Measurements from ENCODE around the gene TLE3. TPM values are rescaled to one million over a fixed set of nuclear protein-coding genes. Genes with fewer than 3 reads are reported as not detected.

Gene TLE3
- total RNA-seq, 1 donor = 12.3 TPM

- TF ChIP-seq CTCF (IDR thresholded peaks at IDR 0.05; ENCODE audit: insufficient read depth, low read length) = no peak
- DNase-seq (ENCODE audit: low read depth) = no peak
- H3K4me3 ChIP-seq (ENCODE audit: low read depth, low read length) = no peak overlapping the region
Observed at GRCh38 chr15:70060214-70060992, 37.3 kb downstream of the TLE3 start.

- no peak for DNase-seq (ENCODE audit: low read depth)
- no peak overlapping the region for H3K4me3 ChIP-seq (ENCODE audit: low read depth, low read length)
- no peak for TF ChIP-seq CTCF (IDR thresholded peaks at IDR 0.05; ENCODE audit: insufficient read depth, low read length)
Observed at GRCh38 chr15:70059476-70060213, 38.1 kb downstream of the TLE3 start.

- TF ChIP-seq CTCF (IDR thresholded peaks at IDR 0.05; ENCODE audit: insufficient read depth, low read length) = no peak
- no peak overlapping the region for H3K4me3 ChIP-seq (ENCODE audit: low read depth, low read length)
- no peak for DNase-seq (ENCODE audit: low read depth)
Observed at GRCh38 chr15:70058642-70059360, 38.9 kb downstream of the TLE3 start.

- DNase-seq (ENCODE audit: low read depth) = no peak
- no peak overlapping the region for H3K4me3 ChIP-seq (ENCODE audit: low read depth, low read length)
- no peak for TF ChIP-seq CTCF (IDR thresholded peaks at IDR 0.05; ENCODE audit: insufficient read depth, low read length)
Observed at GRCh38 chr15:70057931-70058641, 39.6 kb downstream of the TLE3 start.

- no peak for TF ChIP-seq CTCF (IDR thresholded peaks at IDR 0.05; ENCODE audit: insufficient read depth, low read length)
- no peak for DNase-seq (ENCODE audit: low read depth)
- no peak overlapping the region for H3K4me3 ChIP-seq (ENCODE audit: low read depth, low read length)
Observed at GRCh38 chr15:70056091-70056680, 41.5 kb downstream of the TLE3 start.

- no peak for DNase-seq (ENCODE audit: low read depth)
- no peak overlapping the region for H3K4me3 ChIP-seq (ENCODE audit: low read depth, low read length)
Observed at GRCh38 chr15:70055601-70056051, 42.1 kb downstream of the TLE3 start.

More at GRCh38 chr15:70055601-70056051, 42.1 kb downstream of the TLE3 start:
- TF ChIP-seq CTCF (IDR thresholded peaks at IDR 0.05; ENCODE audit: insufficient read depth, low read length) = no peak

Data from fibroblast of the aortic adventitia (primary cell).